Keratinocyte (primary cell): Measurements from ENCODE around the gene BANP.

Experiments
- CTCF ChIP-seq, 3 experiments: IDR thresholded peaks in 1 of 3; conservative IDR thresholded peaks in 1 of 3; optimal IDR thresholded peaks in 1 of 3; 2 replicates in 2 of 3; 3 replicates in 1 of 3; pipeline versions ENCODE3 to v1.5.1; 2011; ENCODE audit warnings: low read length in 3 of 3, mild to moderate bottlenecking in 3 of 3, moderate library complexity in 2 of 3, control low read depth in 1 of 3, inconsistent platforms in 1 of 3; ENCODE audit not compliant: insufficient read depth in 2 of 3; ENCODE audit errors: extremely low read depth in 1 of 3
- EZH2 ChIP-seq: IDR thresholded peaks from one replicate; pipeline ENCODE4 v1.6.1; 2012; ENCODE audit warnings: inconsistent platforms, mild to moderate bottlenecking, low read length, moderate library complexity

GRCh38 chr16:87958632-87959031 is 7.4 kb downstream of the BANP start:
- TF ChIP-seq EZH2 = no peak
- no peak for TF ChIP-seq CTCF (optimal IDR thresholded peaks at IDR 0.05 in 1 of 3, IDR thresholded peaks at IDR 0.05 in 1 of 3, conservative IDR thresholded peaks at IDR 0.05 in 1 of 3; ENCODE audit: extremely low read depth in 1 of 3, insufficient read depth in 2 of 3, low read length in 3 of 3)
